H1 (cell line): ENCODE measurements around the gene LMX1A. TPM values are rescaled to one million over a fixed set of nuclear protein-coding genes. Genes with fewer than 3 reads are reported as not detected.

Experiments used
- CTCF ChIA-PET: fragments of 300-600 bp; sonication (Branson Sonifier 250); formaldehyde crosslinking; loops from one replicate; lab custom pipeline; 2021; ENCODE audit not compliant: partially characterized antibody; lab: Charles Lee
- POLR2A ChIA-PET: fragments of 300-600 bp; sonication (Branson Sonifier 250); formaldehyde crosslinking; loops from one replicate; lab custom pipeline; 2021; ENCODE audit warnings: inconsistent platforms; ENCODE audit not compliant: partially characterized antibody; lab: Charles Lee
- DNase-seq, 2 experiments: peaks; one replicate each; pipeline versions ENCODE4 v3.0.0 to v3.0.0-alpha.2; 2010 to 2022; ENCODE audit warnings: low spot score in 2 of 2, low read depth in 1 of 2, mixed read lengths in 1 of 2
- FAIRE-seq: peaks from 2 replicates; lab custom pipeline; 2011; peaks lifted over from hg19 to GRCh38; lab: Jason Lieb, UNC
- H2AFZ ChIP-seq: 2 replicates; pipeline ENCODE4 v1.8.1; 2012; ENCODE audit warnings: low read length, inconsistent platforms
- H2AK5ac ChIP-seq: 2 replicates; pipeline ENCODE4 v1.6.1; 2013; ENCODE audit warnings: low read depth, low read length
- H2BK120ac ChIP-seq: replicated peaks from 2 replicates; pipeline ENCODE3; 2013; ENCODE audit warnings: low read depth, low read length, inconsistent platforms
- H2BK12ac ChIP-seq: 2 replicates; pipeline ENCODE4 v1.6.1; 2013; ENCODE audit warnings: low read depth, low read length
- H2BK15ac ChIP-seq: 2 replicates; pipeline ENCODE4 v1.6.1; 2013; ENCODE audit warnings: low read length
- H2BK20ac ChIP-seq: 2 replicates; pipeline ENCODE4 v1.6.1; 2013; ENCODE audit warnings: low read length
- H2BK5ac ChIP-seq: 2 replicates; pipeline ENCODE4 v1.6.1; 2013; ENCODE audit warnings: low read depth, low read length
- H3K14ac ChIP-seq: 2 replicates; pipeline ENCODE4 v1.6.1; 2013; ENCODE audit warnings: inconsistent platforms; ENCODE audit not compliant: insufficient read length
- H3K18ac ChIP-seq: 2 replicates; pipeline ENCODE4 v1.6.1; 2013; ENCODE audit warnings: low read length; ENCODE audit errors: extremely low read depth
- H3K23ac ChIP-seq: 2 replicates; pipeline ENCODE4 v1.6.1; 2013; ENCODE audit warnings: inconsistent platforms; ENCODE audit not compliant: insufficient read length
- H3K23me2 ChIP-seq: 2 replicates; pipeline ENCODE4 v1.6.1; 2013; ENCODE audit warnings: low read depth, low read length
- H3K27ac ChIP-seq: 2 replicates; pipeline ENCODE4 v1.6.1; 2011; ENCODE audit warnings: low read depth, low read length, inconsistent platforms
- H3K27me3 ChIP-seq, 4 experiments: replicated peaks in 1 of 4; 1 replicate in 1 of 4; 2 replicates in 3 of 4; pipeline versions ENCODE4 v1.6.1 to v1.8.1; 2011 to 2013; ENCODE audit warnings: low read length in 3 of 4, mild to moderate bottlenecking in 3 of 4, inconsistent platforms in 2 of 4, mixed read lengths in 2 of 4, moderate library complexity in 1 of 4; ENCODE audit not compliant: control insufficient read depth in 3 of 4, insufficient read depth in 3 of 4; ENCODE audit errors: extremely low read depth in 1 of 4
- H3K36me3 ChIP-seq, 4 experiments: 2 replicates each; pipeline versions ENCODE4 v1.6.1 to v1.8.1; 2011 to 2013; ENCODE audit warnings: mild to moderate bottlenecking in 4 of 4, low read length in 3 of 4, moderate library complexity in 2 of 4, control low read depth in 1 of 4, inconsistent platforms in 1 of 4; ENCODE audit not compliant: insufficient read depth in 4 of 4, control insufficient read depth in 2 of 4
- H3K4ac ChIP-seq: replicated peaks from 2 replicates; pipeline ENCODE3; 2013; ENCODE audit warnings: low read length, low read depth, mixed read lengths, inconsistent platforms; ENCODE audit not compliant: insufficient read length
- H3K4me1 ChIP-seq, 4 experiments: replicated peaks in 1 of 4; 1 replicate in 1 of 4; 2 replicates in 3 of 4; pipeline versions ENCODE4 v1.6.1 to v1.8.1; 2011 to 2013; ENCODE audit warnings: low read length in 3 of 4, inconsistent platforms in 2 of 4, mixed read lengths in 1 of 4; ENCODE audit not compliant: insufficient read depth in 4 of 4, control insufficient read depth in 3 of 4
- H3K4me2 ChIP-seq, 2 experiments: 2 replicates each; pipeline versions ENCODE4 v1.6.1 to v1.8.1; 2011 to 2013; ENCODE audit warnings: low read depth in 2 of 2, low read length in 2 of 2, control low read depth in 1 of 2, inconsistent platforms in 1 of 2, mild to moderate bottlenecking in 1 of 2; ENCODE audit not compliant: insufficient read depth in 1 of 2
- H3K4me3 ChIP-seq, 4 experiments: fragments of 200-600, 300-600 bp in 1 of 4; sonication (generic), shearing (Covaris generic), sonication (Bioruptor Twin) in 1 of 4; 2 replicates each; pipeline versions ENCODE4 v1.5.1 to v1.8.1; 2011 to 2016; ENCODE audit warnings: low read length in 4 of 4, low read depth in 3 of 4, control low read depth in 2 of 4, inconsistent platforms in 2 of 4, mild to moderate bottlenecking in 2 of 4, mixed read lengths in 1 of 4, moderate library complexity in 1 of 4; ENCODE audit not compliant: insufficient read depth in 2 of 4; ENCODE audit errors: extremely low read depth in 1 of 4
- H3K56ac ChIP-seq: replicated peaks from 2 replicates; pipeline ENCODE3; 2013; ENCODE audit warnings: low read depth, mild to moderate bottlenecking, mixed read lengths, low read length, inconsistent platforms; ENCODE audit not compliant: insufficient read length
- H3K79me1 ChIP-seq: 2 replicates; pipeline ENCODE4 v1.6.1; 2013; ENCODE audit warnings: low read depth, low read length, control low read depth
- H3K79me2 ChIP-seq, 2 experiments: 2 replicates each; pipeline versions ENCODE4 v1.6.1 to v1.8.1; 2012 to 2013; ENCODE audit warnings: low read length in 2 of 2, mild to moderate bottlenecking in 2 of 2, inconsistent platforms in 1 of 2; ENCODE audit not compliant: insufficient read depth in 2 of 2, control insufficient read depth in 1 of 2
- H3K9ac ChIP-seq, 4 experiments: replicated peaks in 1 of 4; 1 replicate in 1 of 4; 2 replicates in 3 of 4; pipeline versions ENCODE4 v1.6.1 to v1.8.1; 2011 to 2013; ENCODE audit warnings: low read depth in 3 of 4, low read length in 3 of 4, control low read depth in 2 of 4, mild to moderate bottlenecking in 2 of 4, moderate library complexity in 2 of 4, inconsistent platforms in 1 of 4; ENCODE audit errors: extremely low read depth in 1 of 4
- H3K9me3 ChIP-seq, 2 experiments: 2 replicates each; pipeline versions ENCODE4 v1.6.1 to v1.8.1; 2012 to 2013; ENCODE audit warnings: mild to moderate bottlenecking in 2 of 2, moderate library complexity in 2 of 2, control low read depth in 1 of 2, inconsistent platforms in 1 of 2, low read depth in 1 of 2, low read length in 1 of 2, mixed read lengths in 1 of 2; ENCODE audit not compliant: insufficient read depth in 2 of 2
- H4K20me1 ChIP-seq, 2 experiments: replicated peaks in 1 of 2; 2 replicates each; pipeline versions ENCODE3 to v1.8.1; 2011 to 2013; ENCODE audit warnings: inconsistent platforms in 2 of 2, low read length in 2 of 2, mild to moderate bottlenecking in 1 of 2; ENCODE audit not compliant: insufficient read depth in 2 of 2, control insufficient read depth in 1 of 2
- H4K5ac ChIP-seq: 2 replicates; pipeline ENCODE4 v1.6.1; 2013; ENCODE audit warnings: low read length, low read depth, mixed read lengths, inconsistent platforms; ENCODE audit not compliant: insufficient read length
- H4K8ac ChIP-seq: 2 replicates; pipeline ENCODE4 v1.8.0; 2013; ENCODE audit warnings: mild to moderate bottlenecking, moderate library complexity, low read length, inconsistent platforms; ENCODE audit not compliant: insufficient read depth; ENCODE audit errors: extremely low read depth
- H4K91ac ChIP-seq: replicated peaks from 2 replicates; pipeline ENCODE3; 2013; ENCODE audit warnings: low read length, mixed read lengths, inconsistent platforms; ENCODE audit not compliant: insufficient read length
- CEBPB ChIP-seq: IDR thresholded peaks from 2 replicates; pipeline ENCODE4 v1.6.1; 2012; ENCODE audit warnings: low read depth, low read length
- CREB1 ChIP-seq: IDR thresholded peaks from 2 replicates; pipeline ENCODE4 v1.6.1; 2012; ENCODE audit warnings: inconsistent platforms
- SIN3A ChIP-seq, 2 experiments: IDR thresholded peaks in 1 of 2; conservative IDR thresholded peaks in 1 of 2; 2 replicates each; pipeline ENCODE4 v1.6.1; 2011 to 2012; ENCODE audit warnings: low read length in 2 of 2, improper control_type of control experiment in 1 of 2, low read depth in 1 of 2, mild to moderate bottlenecking in 1 of 2
- WGBS, 2 experiments: shearing (Covaris generic) in 1 of 2; methylation state at CpG; one replicate each; pipeline versions ENCODE4 v1.1.6 to v1.1.7; 2013 to 2015; ENCODE audit warnings: low lambda C conversion rate in 2 of 2, mixed read lengths in 2 of 2, inconsistent platforms in 1 of 2, low coverage in 1 of 2, missing lambda C conversion rate in 1 of 2; ENCODE audit not compliant: insufficient replicate concordance in 2 of 2, insufficient coverage in 1 of 2, insufficient read length in 1 of 2; ENCODE audit errors: extremely low coverage in 1 of 2, missing lambda C conversion rate in 1 of 2; 5-methylcytosine and 5-hydroxymethylcytosine counted together
- polyA plus RNA-seq, 7 experiments: library from polyadenylated mRNA; depleted of rRNA in 3 of 7; stranded (reverse) in 5 of 7; unstranded in 2 of 7; fragments of >200 nt in 5 of 7; fragments of 200-250 nt in 2 of 7; gene quantifications; 1 replicate in 5 of 7; 2 replicates in 1 of 7; 4 replicates in 1 of 7; pipeline versions ENCODE4 v1.2.1 to v1.2.3, GENCODE V29; 2011 to 2013; ENCODE audit warnings: missing spikeins in 2 of 7, mixed read lengths in 2 of 7
- total RNA-seq: library from RNA; stranded (reverse); fragmentation: NEBNext Ultra II Directional; extraction: Animal tissue kit (Norgen Biotek cat#: 25700); gene quantifications from 2 replicates; pipeline ENCODE4 v1.2.1, GENCODE V29; 2021

Gene LMX1A
- total and polyA plus RNA-seq, 2 of the 8 experiments (the other 6 are each of a cell fraction or from before 2014, with no cell fraction given) = not detected

GRCh38 chr1:165189011-165189410 lies 167.5 kb downstream of the LMX1A start:
- no peak overlapping the region for H2BK15ac ChIP-seq
- no peak for DNase-seq
- H4K20me1 ChIP-seq = no peaks in the 10 kb centered on the region
- WGBS, 2 experiments = 46% methylated on average over 2 of the region's 2 CpGs; no CpG with 5 or more reads in 1 of the 2 experiments
- no peaks in the 10 kb centered on the region for H3K79me1 ChIP-seq
- no peak overlapping the region for H3K23ac ChIP-seq
- H3K9ac ChIP-seq = no peak overlapping the region
- H3K18ac ChIP-seq = no peak overlapping the region
- no peak overlapping the region for H2BK5ac ChIP-seq
- no peak overlapping the region for H3K4me2 ChIP-seq
- H2BK120ac ChIP-seq = no peak overlapping the region
- no peaks in the 10 kb centered on the region for H3K4me1 ChIP-seq
- H2AFZ ChIP-seq = no peak overlapping the region
- no peak overlapping the region for H4K91ac ChIP-seq
- H3K56ac ChIP-seq = no peak overlapping the region
- no peak for FAIRE-seq
- no peak overlapping the region for H2AK5ac ChIP-seq
- H4K5ac ChIP-seq = no peak overlapping the region
- CTCF ChIA-PET = interaction anchor here (0.7 to 1.2 kb wide), 3 partner anchors 21 to 180 kb away, joined by 3 read pairs; no protein-coding TSS in a partner anchor
- H3K4me3 ChIP-seq = no peak overlapping the region
- no peak overlapping the region for H2BK12ac ChIP-seq
- H3K4ac ChIP-seq = no peak overlapping the region
- no peak overlapping the region for H3K14ac ChIP-seq
- no peak overlapping the region for H4K8ac ChIP-seq
- H3K27me3 ChIP-seq = no peaks in the 10 kb centered on the region
- no peak overlapping the region for H2BK20ac ChIP-seq
- peaks cover 0 to 6% of the 10 kb centered on the region in 2 experiments; a peak in 1 of 4 replicates for H3K9me3 ChIP-seq
- H3K36me3 ChIP-seq = no peaks in the 10 kb centered on the region
- no peaks in the 10 kb centered on the region; the same call in 1 of the 2 replicates for H3K23me2 ChIP-seq
- POLR2A ChIA-PET = interaction anchor here (1.2 kb wide), 1 partner anchor 9 kb away, joined by 3 read pairs; no protein-coding TSS in a partner anchor
- H3K79me2 ChIP-seq = no peaks in the 10 kb centered on the region
- no peak overlapping the region for H3K27ac ChIP-seq
- no peak for TF ChIP-seq CEBPB
- no peak for TF ChIP-seq CREB1
- TF ChIP-seq SIN3A (conservative IDR thresholded peaks at IDR 0.05 in 1 of 2, IDR thresholded peaks at IDR 0.05 in 1 of 2; ENCODE audit: low read depth in 1 of 2, low read length in 2 of 2) = no peak
